T-helper 2 cell (primary cell): ENCODE data around the gene DNAJA1.
"Not testable (repeated sequence)": the region's sequence is repeated elsewhere in the genome, so short reads cannot be mapped to it uniquely, and the experiment has no call there.

Source experiments
- DNase-seq, 5 experiments: peaks; one replicate each; pipeline versions ENCODE4 v3.0.0 to v3.0.0-alpha.2; 2012 to 2022

Gene DNAJA1

DNA sequence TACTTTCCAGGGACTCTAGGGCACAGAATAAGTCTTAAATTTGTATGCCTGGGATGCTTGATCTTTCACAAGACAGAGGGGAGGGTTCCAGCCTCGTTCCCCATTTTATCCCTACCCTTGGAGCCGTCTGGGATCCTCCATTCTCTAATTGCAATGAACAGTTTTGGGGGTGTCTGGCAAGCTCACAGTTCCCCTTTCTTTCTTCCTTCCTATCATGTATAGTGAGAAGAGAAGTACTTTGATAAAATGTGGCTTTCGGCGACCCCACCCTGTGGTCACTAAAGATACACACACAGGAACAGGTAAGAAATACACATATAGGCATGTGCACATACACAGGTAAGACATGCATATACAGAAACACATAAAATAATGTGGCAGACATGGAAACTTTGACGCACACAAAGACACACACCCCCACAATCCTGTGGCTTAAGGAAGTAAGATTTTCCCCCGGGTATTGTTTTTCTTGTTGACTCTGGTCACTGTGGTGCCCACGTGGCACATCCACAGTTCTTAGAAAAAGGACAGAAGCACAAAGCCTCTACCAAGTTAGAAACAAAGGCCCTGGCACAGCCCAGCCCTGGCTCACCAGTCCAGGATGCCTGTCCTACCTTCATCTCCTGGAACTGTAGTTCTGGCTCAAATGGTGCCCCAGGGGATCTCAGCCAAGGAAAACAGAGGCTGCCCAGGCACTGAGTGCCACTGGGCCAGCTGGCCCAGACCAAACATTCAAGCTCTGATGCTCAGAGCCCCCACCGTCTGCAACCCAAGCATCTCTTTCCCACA lies 57.7 kb downstream of the DNAJA1 start:
- DNase-seq, result peak in 1 of 5 experiments; percentile 42

DNA sequence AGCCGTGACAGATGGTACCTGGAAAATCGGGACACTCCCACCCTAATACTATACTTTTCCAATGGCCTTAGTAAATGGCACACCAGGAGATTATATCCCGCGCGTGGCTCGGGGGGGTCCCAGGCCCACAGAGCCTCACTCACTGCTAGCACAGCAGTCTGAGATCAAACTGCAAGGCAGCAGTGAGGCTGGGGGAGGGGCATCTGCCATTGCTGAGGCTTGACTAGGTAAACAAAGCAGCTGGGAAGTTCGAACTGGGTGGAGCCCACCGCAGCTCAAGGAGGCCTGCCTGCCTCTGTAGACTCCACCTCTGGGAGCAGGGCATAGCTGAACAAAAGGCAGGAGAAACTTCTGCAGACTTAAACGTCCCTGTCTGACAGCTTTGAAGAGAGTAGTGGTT lies 60.6 kb downstream of the DNAJA1 start:
- not testable (repeated sequence) for DNase-seq
